NCI-H1105 (cell line): ENCODE measurements around the gene ARNT2.

Experiments used
- DNase-seq: peaks from one replicate; lab custom pipeline; 2025; lab: John Stamatoyannopoulos, UW

ARNT2 gene

DNA sequence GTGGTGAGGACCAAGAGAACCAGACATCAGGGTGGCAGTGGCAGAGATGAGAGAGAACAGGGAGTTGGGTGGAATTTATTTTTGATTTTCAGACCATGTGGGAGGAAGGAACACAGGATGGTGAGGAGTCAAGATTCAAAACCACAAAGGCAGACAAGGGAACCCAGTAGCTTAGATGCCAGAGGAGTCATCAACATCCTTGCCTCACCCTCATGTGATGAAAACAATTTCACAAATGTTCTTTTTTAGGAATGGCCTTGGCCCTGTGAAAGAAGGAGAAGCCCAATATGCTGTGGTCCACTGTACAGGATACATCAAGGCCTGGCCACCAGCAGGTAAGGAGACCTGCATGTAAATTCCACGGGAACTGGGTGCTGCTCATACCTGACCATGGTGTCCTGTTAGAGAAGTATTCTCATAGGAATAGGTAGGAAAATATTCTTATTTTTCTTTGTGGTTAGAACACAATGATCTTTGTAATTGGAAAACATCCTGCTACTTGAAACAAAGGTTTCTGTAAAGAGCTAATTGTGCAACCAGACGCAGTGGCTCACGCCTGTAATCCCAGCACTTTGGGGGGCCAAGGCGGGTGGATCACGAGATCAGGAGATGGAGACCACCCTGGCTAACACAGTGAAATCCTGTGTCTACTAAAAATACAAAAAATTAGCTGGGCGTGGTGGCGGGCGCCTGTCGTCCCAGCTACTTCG, 110.0 kb downstream of the ARNT2 start:
- no peak for DNase-seq

DNA sequence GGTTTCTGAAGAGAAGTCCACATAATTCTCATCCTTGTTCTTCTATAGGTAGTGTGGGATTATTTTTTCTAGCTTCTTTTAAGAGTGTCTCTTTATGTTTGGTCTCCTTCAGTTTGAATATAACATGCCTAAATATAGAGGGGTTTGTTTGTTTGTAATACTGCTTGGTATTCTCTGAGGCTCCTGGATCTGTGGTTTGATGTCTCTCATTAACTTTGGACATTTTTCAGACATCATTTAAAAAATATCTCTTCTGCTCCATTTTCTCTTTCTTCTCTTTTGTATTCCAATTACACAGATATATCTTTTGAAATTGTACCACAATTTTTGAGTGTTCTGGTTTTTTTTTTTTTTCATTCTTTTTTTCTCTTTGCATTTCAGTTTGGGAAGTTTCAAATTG, 113.1 kb downstream of the ARNT2 start:
- no peak for DNase-seq

GRCh38 chr15:80518522-80518921, 114.3 kb downstream of the ARNT2 start:
- no peak for DNase-seq

DNA sequence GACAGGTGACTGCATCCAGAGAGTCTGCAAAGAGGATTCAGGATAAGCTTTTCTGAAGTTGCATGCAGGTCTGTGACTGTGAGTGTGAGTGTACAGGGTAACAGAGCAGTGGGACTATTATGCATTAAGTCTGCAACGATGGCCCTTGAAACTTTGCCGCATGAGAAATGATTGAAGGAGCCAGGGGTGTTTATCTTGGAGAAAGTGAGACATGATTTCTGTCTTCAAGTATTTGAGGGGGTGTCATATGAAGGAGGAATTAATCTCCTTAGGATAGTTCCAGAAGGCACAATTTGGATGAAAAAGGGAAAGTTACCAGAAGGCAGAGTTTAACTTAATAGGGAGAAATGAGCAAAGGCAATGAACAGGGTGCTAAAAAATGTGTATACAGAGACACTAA, 119.6 kb downstream of the ARNT2 start:
- no peak for DNase-seq

DNA sequence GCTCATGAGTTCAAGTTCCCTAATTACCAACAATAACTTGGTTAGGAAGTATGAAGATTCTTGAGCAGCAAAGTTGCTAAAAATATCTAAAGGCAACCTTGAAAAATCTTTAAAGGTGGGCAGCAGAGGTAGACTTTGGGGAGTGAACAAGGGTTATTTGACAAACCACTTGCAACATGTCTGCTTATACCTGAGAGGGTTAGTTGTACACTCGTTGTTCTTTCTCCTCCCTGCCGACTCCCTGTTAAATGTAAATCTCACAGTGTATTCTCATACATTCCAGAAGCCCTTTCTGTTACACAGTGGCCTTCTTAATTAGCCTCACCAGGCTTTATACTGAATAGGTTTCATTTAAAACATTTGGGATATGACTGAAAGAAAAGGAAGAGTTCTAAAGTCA, 121.7 kb downstream of the ARNT2 start:
- DNase-seq = no peak

- no peak for DNase-seq
Observed at GRCh38 chr15:80526556-80527340, 122.6 kb downstream of the ARNT2 start.

DNA sequence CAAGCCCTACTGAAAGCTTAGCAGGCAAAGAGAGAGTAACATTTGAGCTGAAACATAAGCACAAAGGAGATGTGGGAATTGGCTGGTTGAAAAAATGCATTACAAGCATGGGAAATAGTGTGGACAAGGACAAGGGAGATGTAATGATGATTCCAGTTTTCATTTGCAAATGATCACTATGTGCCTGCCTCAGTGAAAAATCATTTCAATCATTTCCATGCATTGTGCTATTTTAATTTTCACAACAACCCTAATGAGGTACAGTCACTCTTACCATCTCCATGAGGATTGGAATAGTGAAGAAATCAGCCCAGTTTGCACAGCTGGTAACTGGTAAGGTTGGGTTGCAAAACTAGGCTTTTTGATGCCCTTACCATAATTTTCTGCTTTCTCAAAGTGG, 123.2 kb downstream of the ARNT2 start:
- DNase-seq = no peak

GRCh38 chr15:80527961-80528360, 123.8 kb downstream of the ARNT2 start:
- DNase-seq = no peak

GRCh38 chr15:80530737-80531365, 126.7 kb downstream of the ARNT2 start:
- DNase-seq = no peak

- DNase-seq = no peak
Observed at GRCh38 chr15:80531388-80531787, 127.2 kb downstream of the ARNT2 start.

GRCh38 chr15:80531796-80532195, 127.6 kb downstream of the ARNT2 start:
- no peak for DNase-seq

- DNase-seq = no peak
Observed at GRCh38 chr15:80533790-80534333, 129.7 kb downstream of the ARNT2 start.

GRCh38 chr15:80536231-80536630, 132.0 kb downstream of the ARNT2 start:
- peak; percentile 47 for DNase-seq

DNA sequence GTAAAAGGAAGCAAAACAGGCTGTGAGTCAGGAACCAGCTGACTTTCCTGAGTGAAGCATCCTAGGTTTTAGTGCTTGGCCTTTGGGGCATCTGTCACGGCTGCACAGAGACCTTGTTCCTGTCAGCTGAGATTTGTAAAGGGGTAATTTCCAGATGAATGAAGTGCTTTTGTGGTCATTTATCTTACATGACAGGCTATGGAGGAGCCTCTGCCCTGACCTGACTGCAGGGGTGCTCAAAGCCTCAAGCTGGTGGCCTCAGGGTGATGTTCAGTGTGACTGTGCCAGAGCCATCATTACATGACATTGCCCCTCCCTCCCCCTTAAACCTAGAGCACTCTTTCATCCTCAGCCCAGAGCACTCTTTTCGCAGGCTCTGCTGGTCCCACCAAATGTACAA, 132.5 kb downstream of the ARNT2 start:
- no peak for DNase-seq

GRCh38 chr15:80545078-80545477, 140.9 kb downstream of the ARNT2 start:
- DNase-seq = no peak

DNA sequence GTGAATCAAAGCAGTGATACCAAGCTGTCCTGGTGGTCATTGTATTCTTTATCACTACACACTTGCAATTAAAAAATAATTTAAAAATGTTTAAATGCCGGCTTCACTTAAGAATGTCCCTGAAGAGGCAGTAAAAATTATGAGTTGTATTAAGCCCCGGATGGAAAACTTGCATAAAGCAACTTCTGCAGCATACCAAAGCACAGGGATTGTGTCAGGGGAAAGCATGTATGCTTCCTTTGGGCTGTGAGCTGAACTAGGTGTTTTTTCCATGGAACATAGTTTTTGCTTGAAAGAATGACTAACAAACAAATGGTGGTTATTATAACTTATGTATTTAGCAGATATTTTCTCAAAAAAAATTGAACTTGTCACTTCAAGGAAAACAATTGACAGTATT, 143.1 kb downstream of the ARNT2 start:
- DNase-seq = no peak

GRCh38 chr15:80549191-80549590, 145.0 kb downstream of the ARNT2 start:
- no peak for DNase-seq

GRCh38 chr15:80549654-80550053, 145.5 kb downstream of the ARNT2 start:
- no peak for DNase-seq

DNA sequence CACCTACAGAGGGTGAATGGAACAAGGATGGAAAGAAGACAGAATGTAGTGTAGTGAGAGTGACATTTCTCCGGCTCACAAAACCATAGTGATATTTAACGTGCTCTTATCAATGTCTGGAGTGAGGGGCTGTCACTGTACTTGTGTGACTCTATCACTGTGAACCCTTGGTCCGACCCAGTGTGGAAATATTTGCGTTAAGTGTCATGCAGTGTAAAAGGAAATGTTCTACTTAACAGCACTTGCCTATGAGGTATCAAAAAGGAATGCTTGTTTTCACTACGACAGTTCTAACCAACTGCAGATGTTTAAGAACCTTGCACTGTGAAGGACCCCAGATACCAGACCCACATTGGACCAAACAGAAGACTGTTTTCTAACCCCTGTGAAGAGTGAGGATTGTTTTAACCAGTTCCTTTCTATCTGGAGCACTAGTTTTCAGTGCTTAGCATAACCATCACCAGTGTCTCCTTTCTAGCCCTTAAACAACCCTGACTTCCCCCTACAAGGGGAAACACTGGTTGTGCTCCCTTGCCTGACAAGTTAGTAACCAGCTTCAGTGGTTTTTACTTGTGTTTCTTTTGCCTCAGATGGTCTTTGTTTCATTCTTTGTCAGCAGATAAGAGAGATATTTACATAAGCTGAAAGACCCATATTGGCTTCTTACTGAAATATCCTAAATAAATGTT, 146.2 kb downstream of the ARNT2 start:
- DNase-seq = no peak

- no peak for DNase-seq
Observed at GRCh38 chr15:80550908-80551260, 146.7 kb downstream of the ARNT2 start.

DNA sequence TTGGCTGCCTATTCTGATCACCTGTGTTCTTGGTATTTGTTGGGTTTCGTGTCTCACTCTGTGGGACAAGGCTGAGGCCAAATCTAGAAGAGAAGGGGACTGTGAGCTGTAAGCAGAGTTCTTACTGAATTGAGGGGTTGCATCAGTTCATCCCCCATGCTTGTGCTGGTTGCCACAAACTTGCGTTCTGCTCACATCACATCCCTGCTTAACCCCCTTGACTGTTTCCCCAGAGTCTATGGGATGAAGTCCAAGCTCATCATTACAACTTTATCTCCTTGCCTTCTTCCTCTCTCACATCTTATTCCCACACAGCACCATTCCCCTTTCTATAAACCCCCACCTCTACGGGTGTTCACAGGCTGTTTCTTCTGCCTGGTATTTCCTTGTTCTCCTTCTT, 147.2 kb downstream of the ARNT2 start:
- DNase-seq = no peak

DNA sequence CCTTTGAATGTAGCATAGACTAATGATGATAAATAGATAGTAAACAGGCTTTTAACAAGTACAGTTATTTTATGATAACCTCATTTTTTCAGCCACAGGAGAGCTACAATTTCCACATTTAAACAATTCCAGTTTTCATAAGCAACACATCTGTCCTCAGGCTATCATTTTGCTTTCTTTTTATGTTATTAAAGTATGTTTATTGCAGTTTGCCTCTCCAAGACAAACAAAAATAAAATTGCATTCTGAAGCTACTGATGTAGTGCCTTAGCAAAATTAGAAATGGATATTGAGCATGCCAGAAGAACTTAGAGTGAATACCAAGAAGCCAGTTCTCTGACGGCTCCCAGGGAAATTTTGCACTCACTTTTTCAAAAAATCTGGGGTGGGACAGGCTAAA, 150.4 kb downstream of the ARNT2 start:
- no peak for DNase-seq
